HEK293 (cell line): Measurements from ENCODE around the gene SPATA12.

Source experiments
- BCL11A ChIP-seq: fragments of 450-650 bp; formaldehyde crosslinking; IDR thresholded peaks from 2 replicates; pipeline ENCODE4 v1.5.1; 2016; ENCODE audit warnings: low read depth, missing biosample characterization, missing genetic modification characterization
- CTCF ChIP-seq: fragments of 450-650 bp; formaldehyde crosslinking; IDR thresholded peaks from 2 replicates; pipeline ENCODE4 v1.5.1; 2016; ENCODE audit warnings: missing biosample characterization, missing genetic modification characterization
- ELK4 ChIP-seq: IDR thresholded peaks from 2 replicates; pipeline ENCODE4 v1.6.1; 2011; ENCODE audit warnings: mild to moderate bottlenecking, low read depth, low read length, borderline replicate concordance
- ZFP41 ChIP-seq: fragments of 450-650 bp; formaldehyde crosslinking; IDR thresholded peaks from 2 replicates; pipeline ENCODE4 v1.5.1; 2016; ENCODE audit warnings: missing biosample characterization, missing genetic modification characterization, borderline replicate concordance
- ZNF449 ChIP-seq: fragments of 450-650 bp; formaldehyde crosslinking; IDR thresholded peaks from 2 replicates; pipeline ENCODE4 v1.5.1; 2017; ENCODE audit warnings: missing biosample characterization, mild to moderate bottlenecking, missing genetic modification characterization, moderate library complexity
- ZNF660 ChIP-seq: fragments of 450-650 bp; IDR thresholded peaks from 2 replicates; pipeline ENCODE4 v1.5.1; 2018; ENCODE audit warnings: missing biosample characterization, mild to moderate bottlenecking, missing genetic modification characterization
- ZNF776 ChIP-seq: fragments of 450-650 bp; formaldehyde crosslinking; IDR thresholded peaks from 2 replicates; pipeline ENCODE4 v1.5.0; 2017; ENCODE audit warnings: missing biosample characterization, missing genetic modification characterization, borderline replicate concordance

GRCh38 chr3:57043518-57043917 is 16.9 kb upstream of the SPATA12 start:
- TF ChIP-seq ZNF660 (tag by site-specific recombination) (no peak), CTCF (tag by site-specific recombination) (no peak), BCL11A (tag by site-specific recombination) (no peak), ZFP41 (no peak), ZNF449 (tag by site-specific recombination) (no peak), ELK4 (no peak), ZNF776 (tag by site-specific recombination) (no peak)
